Measurements from ENCODE around the gene CPEB4.

The CPEB4 gene

GRCh38 chr5:173904151-173904550 is 16.0 kb downstream of the CPEB4 start:
- TF ChIP-seq GATA3 (IDR thresholded peaks at IDR 0.05; ENCODE audit: low read depth, low read length) (no peak), GATA2 (IDR thresholded peaks at IDR 0.05; ENCODE audit: low read depth, low read length) (no peak)

GRCh38 chr5:173907284-173907683 is 19.1 kb downstream of the CPEB4 start:
- no peak for TF ChIP-seq GATA3 (IDR thresholded peaks at IDR 0.05; ENCODE audit: low read depth, low read length)
- TF ChIP-seq GATA2 (IDR thresholded peaks at IDR 0.05; ENCODE audit: low read depth, low read length), result no peak

- TF ChIP-seq GATA2 (IDR thresholded peaks at IDR 0.05; ENCODE audit: low read depth, low read length), result no peak
- no peak for TF ChIP-seq GATA3 (IDR thresholded peaks at IDR 0.05; ENCODE audit: low read depth, low read length)
Observed at GRCh38 chr5:173907686-173908371, 19.7 kb downstream of the CPEB4 start.

- TF ChIP-seq GATA3 (IDR thresholded peaks at IDR 0.05; ENCODE audit: low read depth, low read length), result no peak
- no peak for TF ChIP-seq GATA2 (IDR thresholded peaks at IDR 0.05; ENCODE audit: low read depth, low read length)
Observed at GRCh38 chr5:173909199-173909598, 21.1 kb downstream of the CPEB4 start.

- no peak for TF ChIP-seq GATA3 (IDR thresholded peaks at IDR 0.05; ENCODE audit: low read depth, low read length)
Observed at GRCh38 chr5:173910215-173910614, 22.1 kb downstream of the CPEB4 start.

- no peak for TF ChIP-seq GATA2 (IDR thresholded peaks at IDR 0.05; ENCODE audit: low read depth, low read length)
- TF ChIP-seq GATA3 (IDR thresholded peaks at IDR 0.05; ENCODE audit: low read depth, low read length), result no peak
Observed at GRCh38 chr5:173911623-173912022, 23.5 kb downstream of the CPEB4 start.

GRCh38 chr5:173913686-173914321 is 25.7 kb downstream of the CPEB4 start:
- TF ChIP-seq GATA2 (IDR thresholded peaks at IDR 0.05; ENCODE audit: low read depth, low read length) (no peak), GATA3 (IDR thresholded peaks at IDR 0.05; ENCODE audit: low read depth, low read length) (peak; percentile 56; the same call in 1 of the 2 replicates)

- TF ChIP-seq GATA3 (IDR thresholded peaks at IDR 0.05; ENCODE audit: low read depth, low read length), result peak; percentile 31; the same call in 1 of the 2 replicates
- peak; percentile 74 for TF ChIP-seq GATA2 (IDR thresholded peaks at IDR 0.05; ENCODE audit: low read depth, low read length)
Observed at GRCh38 chr5:173915310-173916014, 27.3 kb downstream of the CPEB4 start.

- TF ChIP-seq GATA3 (IDR thresholded peaks at IDR 0.05; ENCODE audit: low read depth, low read length), result no peak
- no peak for TF ChIP-seq GATA2 (IDR thresholded peaks at IDR 0.05; ENCODE audit: low read depth, low read length)
Observed at GRCh38 chr5:173916233-173916632, 28.1 kb downstream of the CPEB4 start.

- TF ChIP-seq GATA3 (IDR thresholded peaks at IDR 0.05; ENCODE audit: low read depth, low read length) (no peak), GATA2 (IDR thresholded peaks at IDR 0.05; ENCODE audit: low read depth, low read length) (no peak)
Observed at GRCh38 chr5:173917788-173918786, 29.9 kb downstream of the CPEB4 start.

- TF ChIP-seq GATA2 (IDR thresholded peaks at IDR 0.05; ENCODE audit: low read depth, low read length) (no peak), GATA3 (IDR thresholded peaks at IDR 0.05; ENCODE audit: low read depth, low read length) (no peak)
Observed at GRCh38 chr5:173919443-173919842, 31.3 kb downstream of the CPEB4 start.

- no peak for TF ChIP-seq GATA2 (IDR thresholded peaks at IDR 0.05; ENCODE audit: low read depth, low read length)
- TF ChIP-seq GATA3 (IDR thresholded peaks at IDR 0.05; ENCODE audit: low read depth, low read length), result no peak
Observed at GRCh38 chr5:173920024-173920753, 32.0 kb downstream of the CPEB4 start.

Data from SH-SY5Y (cell line).